Stimulated activated CD4-positive, alpha-beta T cell treated with anti-CD3 and anti-CD28 coated beads, TNF-alpha, amount 100 ng/mL, for 48 hours (primary cell): ENCODE measurements around the gene FPR3.
"Not testable (repeated sequence)": the region's sequence is repeated elsewhere in the genome, so short reads cannot be mapped to it uniquely, and the experiment has no call there.

Source experiments
- DNase-seq, 3 donors: peaks; one replicate each; pipeline ENCODE4 v3.0.0-alpha.2; 2020; ENCODE audit warnings: low read depth in 3 of 3

Gene FPR3

DNA sequence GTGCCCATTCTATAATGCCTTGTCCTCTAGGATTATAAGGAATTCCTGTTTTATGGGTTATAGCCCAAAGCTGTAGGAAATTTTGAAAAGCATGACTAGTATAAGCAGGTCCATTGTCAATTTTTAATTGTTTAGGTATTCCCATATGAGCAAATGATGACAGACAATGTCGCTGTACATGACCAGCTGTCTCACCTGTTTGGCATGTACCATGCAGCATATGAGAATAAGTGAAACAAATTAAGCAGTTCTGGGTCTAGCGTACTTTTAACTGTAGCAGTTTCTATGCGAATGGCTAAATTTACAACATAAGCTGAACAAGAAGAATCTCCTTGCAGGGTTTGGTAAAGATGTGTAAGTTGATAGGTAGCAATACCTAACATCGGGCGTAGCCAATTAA lies 11.6 kb downstream of the FPR3 start:
- not testable (repeated sequence) for DNase-seq

DNA sequence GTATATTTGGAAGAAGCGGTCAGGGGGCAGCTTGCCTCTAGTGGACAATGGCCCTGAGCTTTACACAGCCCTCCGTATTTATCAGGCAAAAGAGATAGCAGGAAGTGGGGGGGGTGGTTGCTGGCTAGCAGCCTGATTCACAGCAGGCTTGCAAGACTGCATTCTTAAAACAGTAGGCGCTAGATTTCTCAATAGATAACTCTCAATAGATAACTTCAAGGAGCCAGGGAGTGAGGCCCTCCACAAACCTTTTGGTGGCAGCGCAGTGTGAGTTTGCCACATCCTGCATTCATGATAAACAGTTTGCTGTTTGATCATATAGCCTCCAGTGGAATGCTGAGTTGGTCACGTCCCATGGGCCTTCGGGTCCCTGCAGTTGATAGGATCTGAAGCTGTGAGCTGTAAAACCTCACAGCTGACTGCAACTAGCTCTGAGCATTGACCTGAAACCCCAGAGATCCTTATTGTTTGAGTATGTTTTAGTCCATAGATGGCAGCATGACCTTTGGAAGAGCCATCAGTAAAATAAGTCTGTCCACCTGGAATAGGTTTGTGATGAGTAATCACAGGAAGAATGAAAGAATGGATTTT lies 12.2 kb downstream of the FPR3 start:
- no peak for DNase-seq

DNA sequence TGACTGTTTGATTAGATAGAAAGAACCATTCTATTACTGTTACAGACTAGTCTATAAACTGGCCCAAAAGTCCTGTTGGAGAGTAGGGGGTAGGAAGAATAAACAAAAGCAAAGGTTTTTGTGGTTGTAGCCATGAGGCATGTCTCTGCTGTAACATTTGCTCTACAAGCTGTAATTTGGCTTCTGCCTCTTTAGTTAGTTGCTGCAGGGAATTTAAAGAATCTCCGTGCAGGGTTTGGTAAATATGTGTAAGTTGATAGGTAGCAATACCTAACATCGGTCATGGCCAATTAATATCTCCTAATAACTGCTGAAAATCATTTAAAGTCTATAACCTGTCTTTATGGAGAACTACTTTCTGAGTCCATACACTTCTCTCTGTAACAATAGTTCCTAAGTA lies 13.0 kb downstream of the FPR3 start:
- no peak for DNase-seq

DNA sequence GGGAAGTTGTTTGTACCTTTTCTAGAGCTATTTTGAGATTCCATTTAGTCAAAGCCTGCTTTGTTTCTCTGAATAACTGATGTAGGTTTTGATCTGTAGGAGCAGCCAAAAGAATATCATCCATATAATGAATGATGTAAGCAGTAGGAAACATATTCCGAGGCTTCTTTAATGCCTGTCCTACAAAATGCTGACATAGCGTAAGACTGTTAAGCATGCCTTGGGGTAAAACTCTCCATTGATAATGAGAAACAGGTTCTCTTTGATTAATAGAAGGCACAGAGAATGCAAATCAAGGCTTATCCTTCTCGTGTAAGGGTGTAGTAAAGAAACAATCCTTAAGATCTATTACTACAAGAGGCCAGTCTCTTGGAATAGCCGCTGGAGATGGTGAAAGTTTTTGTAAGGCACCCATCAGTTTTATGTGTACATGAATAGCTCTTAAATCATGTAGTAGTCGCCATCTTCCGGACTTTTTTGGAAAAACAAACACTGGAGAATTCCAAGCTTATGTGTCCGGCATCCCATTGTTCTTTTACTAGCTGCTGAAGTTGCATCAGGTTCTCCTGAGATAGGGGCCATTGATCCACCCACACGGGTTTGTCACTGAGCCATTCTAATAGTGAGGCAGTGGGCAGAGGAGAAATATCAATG lies 13.5 kb downstream of the FPR3 start:
- no peak for DNase-seq

DNA sequence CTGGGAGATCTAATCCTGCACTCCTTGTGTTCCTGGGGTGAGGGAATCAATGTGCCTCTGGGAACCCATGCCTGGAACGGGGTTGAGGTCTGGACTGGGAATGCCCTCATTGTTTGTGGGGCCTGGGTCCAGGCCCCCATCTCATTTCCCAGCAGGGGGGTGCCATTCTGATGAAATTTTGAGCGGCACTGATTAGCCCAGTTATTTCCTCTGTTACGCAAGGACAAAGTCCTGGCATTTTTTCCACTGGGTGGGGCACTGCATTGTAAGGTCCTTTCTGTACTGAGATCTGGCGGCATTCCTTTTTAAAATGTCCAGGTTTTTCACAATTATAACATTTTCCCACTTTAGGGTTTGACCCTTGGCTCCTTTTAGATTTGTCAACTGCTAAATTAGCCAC lies 14.8 kb downstream of the FPR3 start:
- DNase-seq = no peak

DNA sequence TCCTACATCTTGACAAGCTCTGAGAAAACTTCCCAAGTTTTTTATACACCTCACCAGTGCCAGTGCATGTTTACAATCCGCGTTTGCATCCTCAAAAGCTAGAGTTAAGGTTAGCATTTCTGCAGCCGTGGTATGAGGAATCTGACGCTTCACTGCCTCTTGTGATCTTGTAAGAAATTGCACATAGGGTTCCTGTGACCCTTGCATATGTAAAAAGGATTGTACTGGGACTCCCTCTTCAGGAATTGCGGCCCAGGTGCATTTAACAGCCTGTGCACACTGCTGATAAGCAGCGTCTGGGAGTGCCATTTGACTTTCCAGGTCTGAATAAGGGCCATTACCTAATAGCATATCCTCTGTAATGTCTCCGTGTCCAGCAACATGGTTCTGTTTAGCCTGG lies 15.3 kb downstream of the FPR3 start:
- DNase-seq = no peak

DNA sequence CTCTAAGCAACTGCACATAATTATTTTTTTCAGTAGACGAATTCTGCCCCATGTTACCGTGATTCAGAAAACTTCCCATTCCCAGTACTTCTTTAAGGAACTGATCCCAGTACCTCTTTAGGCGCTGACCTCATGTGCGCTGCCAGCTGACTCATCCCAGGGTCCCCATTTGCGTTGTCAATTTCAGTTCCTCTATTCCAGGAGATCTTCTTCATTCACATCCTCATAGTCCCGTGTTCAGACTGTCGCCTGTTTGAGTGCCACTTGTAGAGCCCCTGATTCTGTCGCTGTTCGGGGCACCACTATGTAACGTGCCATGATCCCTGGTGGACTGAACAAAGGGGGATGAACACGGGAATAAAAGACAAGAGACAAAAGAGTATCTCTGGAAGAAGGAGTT lies 16.4 kb downstream of the FPR3 start:
- no peak for DNase-seq

DNA sequence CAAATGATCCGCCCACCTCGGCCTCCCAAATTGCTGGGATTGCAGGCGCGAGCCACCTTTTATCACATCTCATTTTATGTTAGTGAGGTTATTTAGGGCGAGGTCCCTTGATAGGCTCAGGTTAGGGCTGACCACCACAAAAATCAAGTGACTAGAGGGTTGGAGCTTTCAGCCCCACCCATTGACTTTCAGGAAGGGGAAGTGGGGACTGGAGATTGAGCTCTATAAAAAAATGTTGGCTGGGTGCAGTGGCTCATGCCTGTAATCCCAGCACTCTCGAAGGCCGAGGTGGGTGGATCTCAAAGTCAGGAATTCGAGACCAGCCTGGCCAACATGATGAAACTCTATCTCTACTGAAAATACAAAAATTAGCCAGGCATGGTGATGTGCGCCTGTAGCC lies 20.1 kb downstream of the FPR3 start:
- DNase-seq = no peak

DNA sequence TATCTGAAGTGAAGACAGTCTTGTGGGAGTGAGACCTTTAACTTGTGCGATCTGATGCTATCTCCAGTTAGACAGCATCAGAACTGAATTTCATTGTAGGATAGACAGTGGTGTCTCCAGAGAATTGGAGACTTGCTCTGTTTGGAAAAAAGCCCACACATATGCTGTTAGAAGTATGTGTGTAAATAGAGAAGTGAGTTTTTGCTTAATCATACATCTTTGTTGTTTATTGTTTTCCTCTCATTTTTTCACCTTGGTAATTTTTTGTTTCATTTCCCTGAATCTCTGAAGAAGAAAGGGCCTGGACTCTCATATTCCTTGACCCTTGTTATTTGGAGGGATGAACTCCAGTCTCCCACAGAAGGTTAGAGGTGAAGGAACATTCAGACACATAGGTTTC lies 21.8 kb downstream of the FPR3 start:
- DNase-seq = no peak

DNA sequence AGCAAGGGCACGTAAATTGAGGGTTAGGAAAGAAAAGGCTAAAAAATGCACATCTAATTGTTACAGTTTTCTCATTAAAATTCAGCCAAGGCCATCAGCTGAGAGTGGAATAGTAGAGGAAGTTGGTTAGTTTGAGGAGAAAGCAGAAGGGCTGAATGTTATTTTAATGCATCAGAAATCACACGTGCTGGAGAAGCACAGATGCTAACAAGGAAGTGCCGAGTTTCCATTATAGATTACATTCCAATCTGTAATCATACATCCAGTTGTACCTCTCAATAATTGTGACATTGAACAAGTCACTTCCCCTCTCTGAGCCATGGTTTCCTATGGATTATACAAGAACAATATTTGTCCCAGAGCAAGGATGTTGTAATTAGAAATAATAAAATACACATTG lies 25.1 kb downstream of the FPR3 start:
- no peak for DNase-seq

DNA sequence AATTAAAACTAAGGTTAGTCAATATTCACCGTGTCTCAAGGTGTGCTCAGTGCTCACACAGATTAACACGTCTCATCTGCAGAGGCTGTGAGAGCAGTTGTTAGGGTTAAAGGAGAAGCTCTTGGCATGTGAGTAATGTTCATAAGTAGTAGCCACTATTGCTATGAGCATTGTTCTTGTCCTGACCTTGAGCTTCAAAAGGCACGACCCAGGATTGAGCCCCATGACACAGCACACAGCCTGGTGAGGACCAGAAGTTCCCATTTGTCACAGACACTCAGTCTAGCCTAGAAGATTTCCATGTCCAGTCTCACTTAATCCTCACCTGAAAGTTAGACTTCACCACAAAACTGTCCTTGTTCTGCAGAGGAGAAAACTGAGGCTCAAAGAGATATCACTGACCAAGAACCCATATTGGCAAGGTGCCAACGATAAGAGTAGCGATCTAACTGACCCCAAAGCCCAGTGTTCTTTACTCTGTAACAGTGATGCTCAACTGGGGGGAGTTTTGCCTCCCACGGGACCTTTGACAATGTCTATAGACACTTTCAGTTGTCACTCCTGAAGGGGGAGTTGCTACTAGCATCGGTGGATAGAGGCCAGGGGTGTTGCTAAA lies 26.0 kb downstream of the FPR3 start:
- no peak for DNase-seq

DNA sequence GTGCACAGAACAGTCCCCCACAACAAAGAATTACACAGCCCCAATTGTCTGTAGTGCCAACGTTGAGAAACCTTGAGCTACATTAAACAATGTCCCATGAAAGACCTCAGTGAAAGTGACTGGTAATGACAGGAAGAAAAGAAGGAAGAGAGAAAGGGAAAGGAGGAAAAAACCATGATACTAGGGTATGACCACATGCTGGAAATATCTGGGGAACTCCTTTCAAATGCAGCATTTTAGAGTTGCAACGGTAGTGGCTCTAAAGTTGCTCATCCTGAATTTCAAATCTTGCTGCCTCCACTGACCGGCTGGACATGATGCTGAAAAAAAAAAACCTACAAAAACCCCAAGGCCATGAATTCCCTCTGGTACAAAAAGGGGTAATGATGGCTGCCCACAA lies 26.5 kb downstream of the FPR3 start:
- no peak for DNase-seq

DNA sequence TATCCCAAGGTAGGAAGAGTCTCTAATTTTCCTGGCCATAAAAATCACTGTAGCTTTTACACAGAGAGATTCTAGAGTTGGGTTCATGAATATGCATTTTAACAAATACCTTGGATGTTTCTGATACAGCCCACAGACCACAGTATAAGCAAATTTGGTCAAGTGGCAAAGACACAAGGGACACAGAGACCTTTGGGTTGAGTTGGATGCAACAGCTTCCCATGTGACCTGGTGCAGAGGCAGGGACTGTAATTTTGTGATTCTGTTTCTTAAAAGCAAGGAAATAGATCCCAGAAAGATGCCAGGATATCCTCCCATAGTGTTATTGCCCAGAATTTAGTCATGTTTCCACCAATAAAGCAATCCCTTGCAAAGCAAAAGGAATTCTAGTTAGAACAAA lies 27.0 kb downstream of the FPR3 start:
- no peak for DNase-seq

DNA sequence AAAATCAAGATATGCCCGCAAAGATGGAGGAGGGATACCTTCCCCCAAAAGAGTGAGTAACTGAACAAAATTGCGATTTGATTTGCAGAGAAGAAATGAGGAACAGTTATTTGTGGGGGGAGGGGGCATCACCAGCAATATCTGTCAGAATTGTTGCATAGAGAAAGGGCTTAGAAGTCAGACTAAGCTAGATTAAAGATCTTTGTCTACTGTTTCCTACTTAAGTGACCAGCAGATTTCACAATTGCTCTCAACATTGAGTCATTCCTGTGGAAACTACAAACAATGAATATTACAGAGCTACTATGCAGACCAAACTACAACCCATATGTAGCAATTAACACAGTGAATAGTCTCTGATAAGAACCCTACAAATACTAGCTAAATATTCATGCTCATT lies 27.4 kb downstream of the FPR3 start:
- DNase-seq = no peak

DNA sequence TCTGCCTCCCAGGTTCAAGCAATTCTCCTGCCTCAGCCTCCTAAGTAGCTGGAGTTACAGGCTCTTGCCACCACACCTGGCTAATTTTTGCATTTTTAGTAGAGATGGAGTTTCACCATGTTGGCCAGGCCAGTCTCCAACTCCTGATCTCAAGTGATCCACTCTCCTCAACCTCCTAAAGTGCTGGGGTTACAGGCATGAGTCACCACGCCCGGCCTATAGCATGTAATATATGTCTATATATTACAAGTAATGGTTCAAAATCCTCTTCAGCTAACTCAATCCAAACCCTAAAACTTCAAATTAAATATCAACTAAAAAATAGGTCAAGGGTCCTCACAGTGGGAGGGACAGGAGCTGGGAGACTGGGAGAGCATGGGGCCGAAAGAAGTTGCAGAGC lies 28.0 kb downstream of the FPR3 start:
- DNase-seq = no peak

DNA sequence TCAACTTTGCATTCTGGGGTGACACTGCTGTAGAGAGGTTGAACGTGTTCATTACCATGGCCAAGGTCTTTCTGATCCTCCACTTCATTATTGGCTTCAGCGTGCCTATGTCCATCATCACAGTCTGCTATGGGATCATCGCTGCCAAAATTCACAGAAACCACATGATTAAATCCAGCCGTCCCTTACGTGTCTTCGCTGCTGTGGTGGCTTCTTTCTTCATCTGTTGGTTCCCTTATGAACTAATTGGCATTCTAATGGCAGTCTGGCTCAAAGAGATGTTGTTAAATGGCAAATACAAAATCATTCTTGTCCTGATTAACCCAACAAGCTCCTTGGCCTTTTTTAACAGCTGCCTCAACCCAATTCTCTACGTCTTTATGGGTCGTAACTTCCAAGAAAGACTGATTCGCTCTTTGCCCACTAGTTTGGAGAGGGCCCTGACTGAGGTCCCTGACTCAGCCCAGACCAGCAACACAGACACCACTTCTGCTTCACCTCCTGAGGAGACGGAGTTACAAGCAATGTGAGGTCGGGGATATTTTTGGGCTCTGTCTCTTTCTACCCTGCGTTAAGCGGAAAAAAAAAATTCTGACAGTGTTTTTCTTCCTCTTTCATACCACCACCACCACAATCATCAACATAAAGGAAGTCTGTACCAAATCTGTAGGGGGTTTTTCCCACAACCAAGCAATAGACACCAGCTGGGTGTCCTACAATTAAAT lies 29.5 kb downstream of the FPR3 start:
- no peak for DNase-seq

DNA sequence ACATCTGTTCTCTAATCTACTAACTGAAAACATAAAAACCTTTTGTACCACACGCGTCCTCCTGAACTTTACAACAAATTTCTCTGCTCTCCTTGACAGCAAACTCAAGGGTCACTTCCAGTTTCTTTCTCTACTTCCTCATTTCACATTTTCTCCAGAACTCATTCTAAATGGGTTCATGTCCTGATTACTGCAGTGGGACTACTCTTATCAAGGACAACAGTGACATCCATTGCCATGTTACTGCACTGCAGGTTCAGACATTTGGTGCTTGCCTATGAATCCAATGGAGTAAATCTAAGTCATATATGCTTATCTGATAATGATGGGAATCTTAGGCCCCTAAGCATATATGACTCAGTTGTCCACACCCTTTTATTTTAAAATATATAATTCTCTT lies 35.3 kb downstream of the FPR3 start:
- no peak for DNase-seq

DNA sequence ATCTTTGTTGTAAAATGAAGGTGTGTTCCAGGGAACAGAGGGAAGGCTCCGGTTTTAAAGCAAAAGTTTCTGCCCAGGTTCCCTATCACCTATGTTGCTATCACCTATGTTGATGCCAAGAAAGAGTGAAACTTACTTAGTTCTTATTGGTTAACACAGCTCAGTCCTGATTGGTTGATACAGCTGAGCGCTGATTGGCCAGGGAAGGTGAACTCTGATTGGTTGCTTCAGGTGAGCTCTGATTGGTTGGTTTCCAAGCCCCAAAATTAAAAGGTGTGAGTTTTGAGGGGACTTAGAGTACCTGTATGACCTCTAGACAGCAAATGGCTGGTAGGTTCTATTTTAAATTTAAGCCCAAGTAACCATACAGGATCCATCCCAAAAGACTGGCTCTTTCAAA lies 42.2 kb downstream of the FPR3 start:
- DNase-seq = no peak

DNA sequence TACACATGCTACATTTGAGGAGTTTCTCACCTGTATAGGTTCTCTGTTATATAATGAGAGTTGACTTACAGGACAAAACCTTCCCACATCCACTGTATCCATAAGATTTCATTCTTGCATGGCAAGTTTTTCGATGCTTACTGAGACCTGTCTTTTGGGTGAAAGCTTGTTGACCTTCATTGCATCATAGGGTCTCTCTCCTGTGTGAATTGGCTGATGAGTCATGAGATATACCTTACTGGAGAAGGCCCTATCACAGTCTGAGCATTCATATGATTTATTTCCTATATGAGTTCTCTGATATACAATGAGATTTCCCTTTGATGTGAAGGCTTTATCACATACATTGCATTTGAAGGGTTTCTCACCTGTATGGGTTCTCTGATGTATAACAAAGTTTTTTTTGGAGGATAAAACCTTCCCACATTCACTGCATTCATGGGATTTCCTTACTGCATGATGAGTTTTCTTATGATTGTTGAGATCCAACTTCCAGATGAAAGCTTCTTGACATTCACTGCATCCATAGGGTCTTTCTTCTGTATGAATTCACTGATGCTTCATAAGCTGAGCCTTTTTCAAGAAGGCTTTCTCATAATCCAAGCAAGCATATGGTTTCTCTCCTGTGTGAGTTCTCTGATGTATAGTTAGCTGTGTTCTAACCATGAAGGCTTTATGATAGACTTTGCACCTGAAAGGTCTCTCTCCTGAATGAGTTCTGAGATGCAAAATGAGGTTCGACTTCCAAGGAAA lies 67.1 kb downstream of the FPR3 start:
- DNase-seq = no peak

DNA sequence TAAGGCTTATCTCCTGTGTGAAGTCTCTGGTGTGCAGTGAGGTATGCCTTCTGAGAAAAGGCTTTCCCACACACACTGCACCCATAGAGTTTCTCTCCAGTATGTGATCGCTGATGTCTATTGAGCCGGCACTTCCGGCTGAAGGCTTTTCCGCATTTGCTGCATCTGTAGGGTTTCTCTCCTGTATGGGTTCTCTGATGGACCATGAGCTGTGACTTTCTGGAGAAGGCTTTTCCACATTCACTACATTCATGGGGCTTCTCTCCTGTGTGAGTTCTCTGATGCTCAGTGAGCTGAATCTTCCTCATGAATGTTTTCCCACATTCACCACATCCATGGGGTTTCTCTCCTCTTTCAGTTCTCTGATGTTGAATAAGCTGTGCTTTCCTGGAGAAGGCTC lies 78.1 kb downstream of the FPR3 start:
- no peak for DNase-seq
